Kidney (tissue), 14 donors: ENCODE results near the gene PHACTR4. TPM values are rescaled to one million over a fixed set of nuclear protein-coding genes. Genes with fewer than 3 reads are reported as not detected.
"Not testable (repeated sequence)": the region's sequence is repeated elsewhere in the genome, so short reads cannot be mapped to it uniquely, and the experiment has no call there.

ENCODE experiments used
- DNase-seq, 5 donors: peaks; one replicate each; pipeline ENCODE4 v3.0.0-alpha.2; 2013 to 2020
- FAIRE-seq: peaks from 2 replicates; lab custom pipeline; 2012; peaks lifted over from hg19 to GRCh38; lab: Jason Lieb, UNC
- H3K27ac ChIP-seq, 2 donors: one replicate each; pipeline ENCODE4 v1.7.0; 2013; ENCODE audit warnings: low read depth in 2 of 2, low read length in 2 of 2, inconsistent platforms in 1 of 2
- H3K27me3 ChIP-seq: one replicate; pipeline ENCODE4 v1.7.1; 2013; ENCODE audit warnings: low read length, inconsistent platforms; ENCODE audit not compliant: control insufficient read depth, insufficient read depth
- H3K36me3 ChIP-seq, 3 donors: one replicate each; pipeline versions ENCODE4 v1.7.0 to v1.7.1; 2013; ENCODE audit warnings: low read length in 3 of 3, control low read depth in 1 of 3, inconsistent platforms in 1 of 3; ENCODE audit not compliant: insufficient read depth in 3 of 3, control insufficient read depth in 2 of 3
- H3K4me1 ChIP-seq, 3 donors: one replicate each; pipeline versions ENCODE4 v1.7.0 to v1.7.1; 2013; ENCODE audit warnings: low read length in 3 of 3, inconsistent platforms in 1 of 3, low read depth in 1 of 3; ENCODE audit not compliant: control insufficient read depth in 2 of 3, insufficient read depth in 2 of 3
- H3K4me3 ChIP-seq, 3 donors: one replicate each; pipeline versions ENCODE4 v1.7.0 to v1.8.1; 2013; ENCODE audit warnings: low read length in 3 of 3, control low read depth in 1 of 3, inconsistent platforms in 1 of 3
- H3K9ac ChIP-seq, 3 donors: one replicate each; pipeline versions ENCODE4 v1.7.0 to v1.7.1; 2013; ENCODE audit warnings: low read length in 3 of 3, control low read depth in 1 of 3, inconsistent platforms in 1 of 3
- H3K9me3 ChIP-seq, 3 donors: one replicate each; pipeline versions ENCODE4 v1.7.0 to v1.7.1; 2013; ENCODE audit warnings: low read length in 3 of 3, control low read depth in 1 of 3, inconsistent platforms in 1 of 3; ENCODE audit not compliant: control insufficient read depth in 2 of 3, insufficient read depth in 1 of 3
- intact Hi-C: fragments of 100-400 bp; cut with DNase I; formaldehyde crosslinking; loops from one replicate; pipeline ENCODE4 v1.11.1; 2022
- polyA plus RNA-seq: library from polyadenylated mRNA; stranded (reverse); fragments of 350-450 nt; fragmentation: Illumina TruSeq; extraction: RNeasy Lipid Tissue Mini Kit (QIAGEN cat#74804); gene quantifications from one replicate; pipeline ENCODE4 v1.2.3, GENCODE V29; 2014; ENCODE audit warnings: low read depth, low replicate concordance; ENCODE audit not compliant: insufficient read depth
- total RNA-seq: library from RNA; stranded (reverse); fragmentation: NEBNext Ultra II Directional; extraction: Animal tissue kit (Norgen Biotek cat#: 25700); gene quantifications from one replicate; pipeline ENCODE4 v1.2.1, GENCODE V29; 2021
- TF ChIP-seq, protein P1 (sequence below): IDR thresholded peaks from 3 replicates; pipeline ENCODE4 v1.5.1; 2012; ENCODE audit warnings: mild to moderate bottlenecking, moderate library complexity, borderline replicate concordance; ENCODE audit not compliant: insufficient read depth; ENCODE audit errors: extremely low read depth
- donor health status: control.
- donor health status: control.
- donor health status: control.
- donor health status: control.
- donor health status: control.
- donor health status: DM: yes; HTN: yes; CAD: no.
- donor health status: Normal renal cell carcinoma (clear cell type).

Gene PHACTR4
- total and polyA plus RNA-seq, 2 donors from 2014 or later = 23.2 to 51.5 TPM

DNA sequence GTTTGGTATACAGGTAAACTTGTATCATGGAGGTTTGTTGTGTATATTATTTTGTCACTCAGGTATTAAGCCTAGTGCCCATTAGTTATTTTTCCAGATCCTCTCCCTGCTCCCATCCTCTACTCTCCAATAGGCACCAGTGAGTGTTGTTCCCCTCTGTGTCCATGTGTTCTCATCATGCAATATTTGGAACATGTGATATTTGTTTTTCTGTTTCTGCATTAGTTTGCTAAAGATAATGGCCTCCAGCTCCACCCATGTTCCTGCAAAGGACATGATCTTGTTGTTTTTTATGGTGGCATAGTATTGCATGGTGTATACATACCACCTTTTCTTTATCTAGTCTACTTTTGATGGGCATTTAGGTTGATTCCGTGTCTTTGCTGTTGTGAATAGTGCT is 10.9 kb downstream of the PHACTR4 start:
- no peaks in the 10 kb centered on the region for H3K9me3 ChIP-seq
- no peak overlapping the region for H3K4me3 ChIP-seq
- TF ChIP-seq, protein P1, sequence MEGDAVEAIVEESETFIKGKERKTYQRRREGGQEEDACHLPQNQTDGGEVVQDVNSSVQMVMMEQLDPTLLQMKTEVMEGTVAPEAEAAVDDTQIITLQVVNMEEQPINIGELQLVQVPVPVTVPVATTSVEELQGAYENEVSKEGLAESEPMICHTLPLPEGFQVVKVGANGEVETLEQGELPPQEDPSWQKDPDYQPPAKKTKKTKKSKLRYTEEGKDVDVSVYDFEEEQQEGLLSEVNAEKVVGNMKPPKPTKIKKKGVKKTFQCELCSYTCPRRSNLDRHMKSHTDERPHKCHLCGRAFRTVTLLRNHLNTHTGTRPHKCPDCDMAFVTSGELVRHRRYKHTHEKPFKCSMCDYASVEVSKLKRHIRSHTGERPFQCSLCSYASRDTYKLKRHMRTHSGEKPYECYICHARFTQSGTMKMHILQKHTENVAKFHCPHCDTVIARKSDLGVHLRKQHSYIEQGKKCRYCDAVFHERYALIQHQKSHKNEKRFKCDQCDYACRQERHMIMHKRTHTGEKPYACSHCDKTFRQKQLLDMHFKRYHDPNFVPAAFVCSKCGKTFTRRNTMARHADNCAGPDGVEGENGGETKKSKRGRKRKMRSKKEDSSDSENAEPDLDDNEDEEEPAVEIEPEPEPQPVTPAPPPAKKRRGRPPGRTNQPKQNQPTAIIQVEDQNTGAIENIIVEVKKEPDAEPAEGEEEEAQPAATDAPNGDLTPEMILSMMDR = no peak
- no peak overlapping the region for H3K27ac ChIP-seq
- no peak for DNase-seq
- H3K4me1 ChIP-seq = no peaks in the 10 kb centered on the region
- intact Hi-C loops = no loop called here
- no peaks in the 10 kb centered on the region for H3K27me3 ChIP-seq
- no peak overlapping the region for H3K9ac ChIP-seq
- no peak for FAIRE-seq
- H3K36me3 ChIP-seq = no peaks in the 10 kb centered on the region

DNA sequence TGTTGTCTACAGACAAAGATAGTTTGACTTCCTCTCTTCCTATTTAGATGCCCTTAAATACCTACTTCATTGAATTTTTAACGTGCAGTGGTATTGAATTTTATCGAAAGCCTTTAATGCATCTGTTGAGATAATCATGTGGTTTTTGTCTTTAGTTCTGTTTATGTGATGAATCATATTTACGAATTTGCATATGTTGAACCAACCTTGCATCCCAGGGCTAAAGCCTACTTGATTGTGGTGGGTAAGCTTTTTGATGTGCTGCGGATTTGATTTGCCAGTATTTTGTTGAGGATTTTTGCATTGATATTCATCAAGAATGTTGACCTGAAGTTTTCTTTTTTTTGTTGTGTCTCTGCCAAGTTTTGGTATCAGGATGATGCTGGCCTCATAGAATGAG is 14.2 kb downstream of the PHACTR4 start:
- FAIRE-seq, H3K4me3 ChIP-seq, H3K27ac ChIP-seq, H3K4me1 ChIP-seq, H3K9ac ChIP-seq, H3K36me3 ChIP-seq, intact Hi-C loops, H3K27me3 ChIP-seq, DNase-seq, H3K9me3 ChIP-seq: not testable (repeated sequence)

DNA sequence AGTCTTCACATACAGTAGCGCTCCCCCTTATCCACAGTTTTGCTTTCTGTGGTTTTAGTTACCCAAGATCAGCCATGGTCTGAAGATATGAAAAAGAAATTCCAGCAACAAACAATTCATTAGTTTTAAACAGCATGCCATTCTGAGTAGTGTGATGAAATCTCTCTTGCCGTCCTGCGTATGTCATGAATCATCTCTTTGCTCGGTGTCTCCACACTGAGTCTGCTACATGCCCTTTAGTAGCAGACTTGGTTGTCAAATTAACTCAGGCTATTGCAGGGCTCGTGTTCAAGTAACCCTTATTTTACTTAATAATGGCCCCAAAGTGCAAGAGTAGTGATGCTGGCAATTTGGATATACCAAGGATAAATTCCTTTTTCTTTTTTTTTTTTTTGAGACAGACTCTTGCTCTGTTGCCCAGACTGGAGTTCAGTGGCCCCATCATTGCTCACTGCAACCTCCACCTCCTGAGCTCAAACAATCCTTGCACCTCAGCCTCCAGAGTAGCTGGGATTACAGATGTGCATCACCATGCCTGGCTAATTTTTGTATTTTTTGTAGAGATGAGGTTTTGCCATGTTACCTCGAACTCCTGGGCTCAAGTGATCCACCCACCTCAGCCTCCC is 22.6 kb downstream of the PHACTR4 start:
- Histone ChIP-seq H3K9me3 (no peaks in the 10 kb centered on the region), H3K4me3 (no peak overlapping the region), H3K36me3 (peaks cover 0 to 2% (median 0%) of the 10 kb centered on the region in 3 donors), H3K9ac (no peak overlapping the region), H3K27me3 (no peaks in the 10 kb centered on the region), H3K4me1 (no peaks in the 10 kb centered on the region), H3K27ac (no peak overlapping the region)
- intact Hi-C loops = no loop called here
- TF ChIP-seq, protein P1 = no peak
- FAIRE-seq = no peak
- no peak for DNase-seq

DNA sequence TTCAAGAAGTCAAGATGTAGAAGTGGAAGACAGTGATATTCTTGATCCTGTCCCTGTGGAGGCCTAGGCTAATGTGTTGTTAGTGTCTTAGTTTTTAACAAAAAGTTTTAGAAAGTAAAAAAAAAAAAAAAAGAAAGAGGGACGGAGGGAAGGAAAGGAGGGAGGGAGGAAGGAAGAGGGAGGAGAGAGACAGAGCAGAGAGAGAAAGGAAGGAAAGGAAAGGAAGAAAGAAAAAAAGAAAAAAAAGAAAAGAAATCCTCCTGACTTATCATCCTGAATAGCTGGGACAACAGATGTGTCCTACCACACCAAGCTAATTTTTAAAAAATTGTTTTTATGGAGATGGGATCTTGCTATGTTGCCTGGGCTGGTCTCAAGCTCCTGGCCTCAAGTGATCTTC is 24.6 kb downstream of the PHACTR4 start:
- FAIRE-seq = no peak
- Histone ChIP-seq H3K27ac (no peak overlapping the region), H3K4me1 (no peaks in the 10 kb centered on the region), H3K9me3 (no peaks in the 10 kb centered on the region), H3K9ac (no peak overlapping the region), H3K36me3 (peaks cover 0 to 2% (median 0%) of the 10 kb centered on the region in 3 donors), H3K4me3 (no peak overlapping the region), H3K27me3 (no peaks in the 10 kb centered on the region)
- TF ChIP-seq, protein P1 = no peak
- no peak for DNase-seq
- intact Hi-C loops = no loop called here
